DMS 273 treated with DMSO at 0.1 percent for 48 hours (cell line): ENCODE data around the gene NUCB1.
"Not testable (repeated sequence)": the region's sequence is repeated elsewhere in the genome, so short reads cannot be mapped to it uniquely, and the experiment has no call there.

Experiments used
- DNase-seq: peaks from one replicate; lab custom pipeline; 2025; lab: John Stamatoyannopoulos, UW

NUCB1 gene

DNA sequence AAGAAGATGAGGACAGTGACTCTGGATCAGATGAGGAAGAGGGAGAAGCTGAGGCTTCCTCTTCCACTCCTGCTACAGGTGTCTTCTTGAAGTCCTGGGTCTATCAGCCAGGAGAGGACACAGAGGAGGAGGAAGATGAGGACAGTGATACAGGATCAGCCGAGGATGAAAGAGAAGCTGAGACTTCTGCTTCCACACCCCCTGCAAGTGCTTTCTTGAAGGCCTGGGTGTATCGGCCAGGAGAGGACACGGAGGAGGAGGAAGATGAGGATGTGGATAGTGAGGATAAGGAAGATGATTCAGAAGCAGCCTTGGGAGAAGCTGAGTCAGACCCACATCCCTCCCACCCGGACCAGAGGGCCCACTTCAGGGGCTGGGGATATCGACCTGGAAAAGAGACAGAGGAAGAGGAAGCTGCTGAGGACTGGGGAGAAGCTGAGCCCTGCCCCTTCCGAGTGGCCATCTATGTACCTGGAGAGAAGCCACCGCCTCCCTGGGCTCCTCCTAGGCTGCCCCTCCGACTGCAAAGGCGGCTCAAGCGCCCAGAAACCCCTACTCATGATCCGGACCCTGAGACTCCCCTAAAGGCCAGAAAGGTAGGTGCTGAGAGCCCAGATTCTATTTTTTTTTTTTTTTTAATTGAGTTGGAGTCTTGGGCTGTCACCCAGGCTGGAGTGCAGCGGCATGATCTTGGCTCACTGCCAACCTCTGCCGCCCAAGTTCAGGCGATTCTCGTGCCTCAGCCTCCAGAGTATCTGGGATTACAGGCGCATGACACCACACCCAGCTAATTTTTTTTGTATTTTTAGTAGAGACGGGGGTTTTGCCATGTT lies 25.6 kb upstream of the NUCB1 start:
- no peak for DNase-seq

DNA sequence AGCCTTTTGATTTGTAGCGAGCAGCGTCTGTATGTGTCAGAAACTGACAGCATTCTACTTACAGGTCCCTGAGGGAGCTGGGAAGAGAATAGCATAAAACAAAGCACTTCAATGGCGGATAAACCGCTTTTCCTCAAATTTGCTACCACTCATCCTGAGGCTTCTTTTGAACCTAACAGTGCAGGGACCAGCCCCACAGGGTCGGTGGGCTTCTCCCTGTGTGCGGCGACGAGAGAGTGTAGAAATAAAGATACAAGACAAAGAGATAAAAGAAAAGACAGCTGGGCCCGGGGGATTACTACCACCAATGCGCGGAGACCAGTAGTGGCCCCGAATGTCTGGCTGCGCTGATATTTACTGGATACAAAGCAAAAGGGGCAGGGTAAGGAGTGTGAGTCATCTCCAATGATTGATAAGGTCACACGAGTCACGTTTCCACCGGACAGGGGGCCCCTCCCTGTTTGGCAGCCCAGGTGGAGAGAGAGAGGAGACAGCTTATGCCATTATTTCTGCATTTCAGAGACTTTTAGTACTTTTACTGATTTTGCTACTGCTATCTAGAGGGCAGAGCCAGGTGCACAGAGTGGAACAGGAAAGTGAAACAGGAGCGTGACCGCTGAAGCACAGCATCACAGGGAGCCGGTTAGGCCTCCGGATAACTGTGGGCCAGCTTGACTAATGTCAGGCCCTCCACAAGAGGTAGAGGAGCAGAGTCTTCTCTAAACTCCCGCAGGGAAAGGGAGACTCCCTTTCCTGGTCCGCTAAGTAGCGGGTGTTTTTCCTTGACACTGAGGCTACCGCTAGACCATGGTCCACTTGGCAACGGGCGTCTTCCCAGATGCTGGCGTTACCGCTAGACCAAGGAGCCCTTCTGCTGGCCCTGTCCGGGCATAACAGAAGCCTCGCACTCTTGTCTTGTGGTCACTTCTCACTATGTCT lies 23.8 kb upstream of the NUCB1 start:
- not testable (repeated sequence) for DNase-seq

DNA sequence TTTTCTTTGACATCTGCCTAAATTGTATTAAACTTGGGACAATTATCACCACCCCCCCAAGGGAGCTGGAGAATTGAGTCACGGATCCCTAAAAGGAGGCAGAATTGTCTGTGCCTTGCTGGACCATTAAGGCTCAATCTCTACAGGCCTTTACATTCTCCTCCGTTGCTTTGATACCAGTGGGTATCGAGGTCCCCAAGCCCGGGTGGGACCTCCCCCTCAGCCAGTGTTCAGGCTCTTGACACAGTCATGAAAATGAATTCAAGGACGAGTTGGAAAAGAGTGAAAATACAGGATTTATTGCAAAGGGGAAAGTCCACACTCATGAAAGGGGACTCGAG lies 22.3 kb upstream of the NUCB1 start:
- DNase-seq: no peak

DNA sequence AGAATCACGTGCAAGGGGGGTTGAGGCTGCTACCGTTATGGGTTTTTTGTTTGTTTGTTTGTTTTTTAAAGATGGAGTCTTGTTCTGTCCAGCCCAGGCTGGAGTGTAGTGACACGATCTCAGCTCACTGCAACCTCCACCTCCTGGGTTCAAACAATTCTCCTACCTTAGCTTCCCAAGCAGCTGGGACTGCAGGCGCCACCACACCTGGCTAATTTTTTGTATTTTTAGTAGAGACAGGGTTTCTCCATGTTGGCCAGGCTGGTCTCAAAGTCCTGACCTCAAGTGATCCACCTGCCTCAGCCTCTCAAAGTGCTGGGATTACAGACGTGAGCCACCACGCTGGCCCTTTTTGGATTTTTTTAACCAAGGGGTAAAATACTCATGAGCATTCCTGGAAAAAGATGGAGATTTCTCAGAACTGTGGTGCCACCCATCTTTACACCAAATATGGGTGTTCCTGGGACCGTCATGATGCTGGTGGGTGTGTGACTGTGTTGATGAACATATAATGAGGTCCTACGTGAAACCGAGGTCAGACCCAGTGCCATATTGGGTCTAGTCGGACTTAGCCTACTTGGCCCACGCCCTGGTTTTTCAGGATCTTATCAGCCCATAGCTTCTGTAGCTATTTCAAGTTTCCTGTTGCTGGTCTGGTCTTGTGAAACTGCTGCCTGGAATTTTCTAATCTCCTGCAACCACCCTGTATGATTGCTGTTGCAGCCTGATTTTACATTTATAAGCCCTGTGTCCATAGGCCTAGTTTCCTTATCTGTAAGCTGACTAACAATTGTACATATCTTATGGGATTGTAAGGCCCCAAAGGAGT lies 21.7 kb upstream of the NUCB1 start:
- DNase-seq: no peak

GRCh38 chr19:48879025-48879637 lies 21.0 kb upstream of the NUCB1 start:
- DNase-seq: no peak

GRCh38 chr19:48879696-48880095 lies 20.4 kb upstream of the NUCB1 start:
- DNase-seq: not testable (repeated sequence)

DNA sequence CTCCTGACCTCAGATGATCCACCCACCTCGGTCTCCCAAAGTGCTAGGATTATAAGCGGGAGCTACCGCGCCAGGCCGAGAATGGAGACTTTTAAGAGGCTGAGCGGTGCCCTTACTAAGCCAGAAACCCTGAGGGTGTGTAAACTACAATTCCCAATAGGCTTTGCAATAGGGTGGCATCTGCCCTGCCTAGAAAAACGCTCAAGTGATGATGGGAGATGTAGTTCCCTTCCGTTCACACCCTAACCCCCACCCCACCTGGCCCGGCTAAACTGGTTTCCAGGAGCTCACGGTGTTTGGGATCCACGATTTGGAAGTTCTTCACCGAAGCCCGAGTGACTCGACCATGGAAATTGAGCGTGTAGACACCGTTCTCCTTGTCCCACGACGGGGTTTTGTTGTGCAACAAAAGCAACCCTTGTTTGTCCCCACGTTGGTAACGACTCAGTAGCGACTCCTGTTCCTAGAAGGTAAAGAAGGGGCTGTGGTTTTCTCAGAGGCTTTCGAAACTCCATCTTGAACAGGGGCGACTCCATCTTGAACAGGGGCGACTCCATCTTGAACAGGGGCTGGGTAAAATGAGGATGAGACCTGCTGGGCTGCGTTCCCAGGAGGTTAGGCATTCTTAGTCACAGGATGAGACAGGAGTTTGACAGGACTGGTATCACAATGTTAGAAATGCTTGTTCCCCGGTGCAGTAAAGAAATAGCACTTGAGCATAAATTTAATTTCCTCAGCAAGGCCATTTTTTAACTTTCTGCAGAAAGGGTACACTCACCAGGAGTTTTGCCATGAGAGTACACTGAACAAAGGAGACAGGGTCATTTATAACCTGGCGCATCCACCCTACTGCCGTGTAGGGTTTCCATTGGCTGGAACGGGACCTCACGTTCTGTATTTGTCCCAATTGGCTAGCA lies 18.1 kb upstream of the NUCB1 start:
- no peak for DNase-seq

- DNase-seq: no peak
Measured at GRCh38 chr19:48883726-48884125, 16.4 kb upstream of the NUCB1 start.

DNA sequence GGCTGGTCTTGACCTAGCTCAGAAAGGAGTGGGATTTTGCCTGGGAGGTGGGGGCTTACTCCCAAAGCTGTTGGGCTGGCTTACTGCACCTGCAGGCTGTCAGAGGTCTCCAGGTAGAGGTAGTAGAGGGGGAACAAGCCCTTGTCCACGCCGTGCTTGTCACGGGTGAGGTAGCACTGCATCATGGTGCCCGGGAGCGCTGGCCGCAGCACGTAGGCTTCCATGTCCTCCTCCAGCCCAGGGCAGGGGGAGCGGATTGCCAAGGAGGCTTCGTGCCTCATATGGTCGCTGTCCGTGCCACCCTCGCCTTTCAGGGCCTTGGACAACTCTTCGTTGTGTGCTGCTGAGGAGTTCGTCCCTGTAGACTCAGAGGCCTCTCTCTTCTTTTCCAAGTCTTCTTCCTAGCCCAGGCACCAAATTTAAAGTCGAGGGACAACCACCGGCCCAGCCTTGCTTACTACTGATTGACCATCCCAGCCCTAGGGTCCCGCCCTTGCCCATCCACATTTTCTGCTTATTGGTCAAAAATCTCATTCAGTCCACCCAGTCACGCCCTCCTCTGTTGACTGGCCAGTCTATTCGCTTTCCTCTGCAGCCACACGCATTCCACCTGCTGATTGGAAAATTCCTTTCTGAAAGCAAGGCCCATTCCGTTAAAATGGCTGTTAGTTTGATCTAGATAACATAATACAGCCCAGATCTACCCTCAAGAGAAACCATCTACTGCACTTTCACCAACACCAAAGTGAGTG lies 12.1 kb upstream of the NUCB1 start:
- DNase-seq: no peak

- DNase-seq: not testable (repeated sequence)
Measured at GRCh38 chr19:48889496-48889895, 10.6 kb upstream of the NUCB1 start.

GRCh38 chr19:48890551-48890950 lies 9.6 kb upstream of the NUCB1 start:
- DNase-seq: no peak

GRCh38 chr19:48895226-48895625 lies 4.9 kb upstream of the NUCB1 start:
- no peak for DNase-seq

DNA sequence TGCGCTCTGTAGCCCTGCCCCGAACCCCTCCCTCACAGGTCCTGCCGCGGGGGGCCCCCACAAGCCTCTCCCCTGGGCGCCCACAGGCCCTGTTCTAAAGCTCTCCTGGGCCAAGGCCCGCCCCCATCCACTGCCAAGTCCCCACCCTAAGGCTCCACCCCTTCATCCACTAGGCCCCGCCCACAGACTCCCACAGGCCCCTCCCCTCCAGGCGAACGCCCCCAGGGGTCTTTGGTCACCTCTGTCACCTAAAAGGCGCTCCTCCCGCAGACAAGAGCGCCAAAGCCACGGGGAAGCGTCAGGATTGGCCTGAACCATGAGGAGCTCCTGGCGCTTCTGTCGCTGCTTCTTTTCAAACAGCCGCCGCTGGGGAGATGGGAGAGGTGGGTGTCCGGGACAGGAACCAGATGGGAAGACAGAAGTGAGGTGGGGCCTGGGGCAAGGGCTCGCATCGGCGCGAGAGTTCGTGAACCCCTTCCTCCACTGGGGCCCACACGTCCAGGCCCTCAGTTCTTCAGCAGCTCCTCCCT lies 3.9 kb upstream of the NUCB1 start:
- no peak for DNase-seq

DNA sequence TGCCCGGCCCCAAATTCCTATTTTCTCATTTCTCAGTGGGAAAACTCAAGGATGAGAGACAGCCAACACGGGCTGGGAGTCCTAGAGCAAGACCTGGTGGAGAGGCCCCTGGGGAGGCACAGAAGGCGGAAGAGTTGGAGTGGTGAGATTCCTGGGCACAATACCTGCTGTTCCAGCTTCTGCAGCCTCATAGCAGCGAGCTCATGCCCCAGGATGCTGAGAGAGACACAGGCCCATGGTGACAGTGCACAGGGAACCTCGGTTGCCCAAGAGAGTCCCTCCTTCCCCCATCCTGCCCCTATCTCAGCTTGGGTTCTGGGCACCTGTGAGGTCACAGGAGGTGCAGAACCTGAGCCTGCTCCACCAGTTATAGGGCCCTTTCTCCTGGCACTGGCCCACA lies 2.9 kb upstream of the NUCB1 start:
- no peak for DNase-seq

- not testable (repeated sequence) for DNase-seq
Measured at GRCh38 chr19:48899386-48899749, 744 bp upstream of the NUCB1 start.

- DNase-seq: no peak
Measured at GRCh38 chr19:48900477-48901406, 630 bp downstream of the NUCB1 start.

GRCh38 chr19:48902291-48902690 lies 2.2 kb downstream of the NUCB1 start:
- DNase-seq: not testable (repeated sequence)

- not testable (repeated sequence) for DNase-seq
Measured at GRCh38 chr19:48903788-48904187, 3.7 kb downstream of the NUCB1 start.

DNA sequence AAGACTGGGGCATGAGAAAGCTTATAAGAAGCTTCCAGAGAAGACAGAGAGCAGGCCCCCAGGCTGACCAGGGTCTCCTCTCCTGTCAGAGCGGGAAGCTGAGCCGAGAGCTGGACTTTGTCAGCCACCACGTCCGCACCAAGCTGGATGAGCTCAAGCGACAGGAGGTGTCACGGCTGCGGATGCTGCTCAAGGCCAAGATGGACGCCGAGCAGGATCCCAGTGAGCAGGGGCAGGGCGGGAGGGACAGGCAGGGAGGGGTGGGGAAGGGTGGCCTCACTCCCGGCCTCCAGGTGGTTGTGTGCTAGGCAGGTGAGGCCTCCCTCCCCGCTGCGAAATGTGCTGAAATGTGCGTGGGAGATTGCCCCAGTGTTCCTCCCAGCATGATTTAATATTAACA lies 5.6 kb downstream of the NUCB1 start:
- DNase-seq: no peak
